Natural killer cell treated with Interleukin-12 subunit alpha and Interleukin-12 subunit beta and Interleukin-15 and Interleukin-18, amount 100 ng/mL, for 72 hours (primary cell): ENCODE data around the gene WNT9B. TPM values are rescaled to one million over a fixed set of nuclear protein-coding genes. Genes with fewer than 3 reads are reported as not detected.

ENCODE experiments used
- ATAC-seq, 2 donors: fragments of 150-1000 bp; cut with Tn5 transposase in 1 of 2; sonication (Bioruptor Pico), chemical (Tn5 transposase) in 1 of 2; 2 replicates each; pipeline ENCODE4 v1.10.0; 2021
- DNase-seq: peaks from one replicate; pipeline ENCODE4 v3.0.0; 2022; ENCODE audit warnings: low spot score
- H3K27ac Mint-ChIP-seq, 2 donors: 1 replicate in 1 of 2; 2 replicates in 1 of 2; pipeline ENCODE4 v1.8.0; 2022; ENCODE audit warnings: mixed read lengths in 2 of 2, mild to moderate bottlenecking in 1 of 2, moderate library complexity in 1 of 2
- H3K27me3 Mint-ChIP-seq, 2 donors: 1 replicate in 1 of 2; 2 replicates in 1 of 2; pipeline ENCODE4 v1.8.0; 2022; ENCODE audit warnings: mixed read lengths in 2 of 2
- H3K36me3 Mint-ChIP-seq: one replicate; pipeline ENCODE4 v1.8.0; 2022; ENCODE audit warnings: mixed read lengths
- H3K4me1 Mint-ChIP-seq, 2 donors: 1 replicate in 1 of 2; 2 replicates in 1 of 2; pipeline ENCODE4 v1.8.0; 2022; ENCODE audit warnings: low read depth in 2 of 2, mixed read lengths in 2 of 2, mild to moderate bottlenecking in 1 of 2
- H3K4me3 Mint-ChIP-seq: one replicate; pipeline ENCODE4 v1.8.0; 2022; ENCODE audit warnings: mixed read lengths
- H3K9me3 Mint-ChIP-seq: 2 replicates; pipeline ENCODE4 v1.8.0; 2022; ENCODE audit warnings: mixed read lengths
- total RNA-seq, 2 donors: library from RNA; stranded (reverse); gene quantifications; one replicate each; pipeline ENCODE4 v1.2.3, GENCODE V29; 2022

WNT9B gene
- total RNA-seq, 2 donors from 2014 or later, result not detected

DNA sequence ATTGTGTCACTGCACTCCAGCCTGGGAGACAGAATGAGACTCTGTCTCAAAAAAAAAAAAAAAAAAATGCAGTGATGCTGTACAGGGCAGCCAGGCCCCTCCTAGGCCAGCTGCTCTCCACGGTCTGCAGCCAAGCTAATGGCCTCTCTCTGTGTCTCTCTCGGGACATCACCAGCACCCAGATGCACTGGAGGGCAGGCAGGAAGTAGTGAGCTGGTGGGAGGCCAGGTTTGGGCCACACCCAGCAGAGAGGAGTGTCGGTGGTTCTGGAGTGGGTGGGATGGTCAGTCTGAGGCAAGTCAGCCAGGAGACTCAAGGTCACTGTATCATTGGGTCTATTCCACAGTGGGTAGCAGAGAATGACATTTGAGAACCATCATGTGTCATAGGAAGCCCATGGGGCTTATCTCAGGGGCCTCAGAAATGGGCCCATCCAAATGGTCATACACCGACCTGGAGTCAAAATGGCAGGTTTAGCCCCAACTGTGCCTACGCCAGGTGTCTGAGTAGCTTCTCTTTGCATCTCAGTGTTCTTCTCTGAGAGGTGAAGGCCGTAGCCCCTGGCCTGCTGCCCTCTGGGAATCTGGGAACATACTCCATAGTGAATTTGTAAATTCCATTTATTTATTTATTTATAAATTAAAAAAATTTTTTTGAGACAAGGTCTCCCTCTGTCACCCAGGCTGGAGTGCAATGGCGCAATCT is 22.7 kb downstream of the WNT9B start:
- Mint-ChIP-seq H3K9me3 (no peaks in the 10 kb centered on the region), H3K4me3 (no peak overlapping the region), H3K27me3 (no peaks in the 10 kb centered on the region), H3K4me1 (peaks cover 0 to 3% of the 10 kb centered on the region in 2 donors), H3K36me3 (no peaks in the 10 kb centered on the region), H3K27ac (no peak overlapping the region)
- no peak for DNase-seq
- ATAC-seq, result no peak

DNA sequence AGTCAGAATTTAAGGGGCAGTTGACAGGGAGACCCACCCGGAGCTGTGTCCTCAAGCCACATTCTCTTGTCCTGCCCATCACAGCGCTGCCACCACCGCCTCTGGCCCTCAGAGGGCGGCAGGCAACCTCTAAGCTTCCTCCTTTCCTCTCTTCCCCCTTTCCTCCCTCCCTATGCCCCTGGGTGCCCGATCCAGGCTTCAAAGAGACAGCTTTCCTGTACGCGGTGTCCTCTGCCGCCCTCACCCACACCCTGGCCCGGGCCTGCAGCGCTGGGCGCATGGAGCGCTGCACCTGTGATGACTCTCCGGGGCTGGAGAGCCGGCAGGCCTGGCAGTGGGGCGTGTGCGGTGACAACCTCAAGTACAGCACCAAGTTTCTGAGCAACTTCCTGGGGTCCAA is 23.5 kb downstream of the WNT9B start:
- H3K27me3 Mint-ChIP-seq, result no peaks in the 10 kb centered on the region
- no peaks in the 10 kb centered on the region for H3K36me3 Mint-ChIP-seq
- H3K27ac Mint-ChIP-seq, result no peak overlapping the region
- peaks cover 0 to 3% of the 10 kb centered on the region in 2 donors for H3K4me1 Mint-ChIP-seq
- H3K4me3 Mint-ChIP-seq, result no peak overlapping the region
- DNase-seq (no peak), ATAC-seq (no peak)
- H3K9me3 Mint-ChIP-seq, result no peaks in the 10 kb centered on the region

DNA sequence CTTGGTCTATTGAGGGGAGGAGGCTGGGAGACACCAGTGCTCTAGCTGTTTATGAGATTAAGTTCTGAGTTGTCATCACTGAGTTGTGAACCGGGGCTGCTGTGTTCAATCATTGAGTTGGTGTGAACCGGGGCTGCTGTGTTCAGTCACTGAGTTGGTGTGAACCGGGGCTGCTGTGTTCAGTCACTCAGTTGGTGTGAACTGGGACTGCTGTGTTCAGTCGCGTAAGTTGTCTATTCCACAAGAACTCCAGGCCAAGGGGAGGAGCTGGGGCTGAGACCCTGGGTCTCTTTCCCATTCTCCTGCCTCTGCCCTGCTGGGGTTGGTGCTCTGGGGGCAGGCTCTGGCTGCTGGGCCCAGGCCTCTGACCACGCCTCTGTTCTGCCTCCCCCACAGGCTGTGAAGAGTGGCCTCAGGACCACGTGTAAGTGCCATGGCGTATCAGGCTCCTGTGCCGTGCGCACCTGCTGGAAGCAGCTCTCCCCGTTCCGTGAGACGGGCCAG is 24.5 kb downstream of the WNT9B start:
- no peaks in the 10 kb centered on the region for H3K27me3 Mint-ChIP-seq
- H3K27ac Mint-ChIP-seq, result no peak overlapping the region
- peaks cover 0 to 3% of the 10 kb centered on the region in 2 donors for H3K4me1 Mint-ChIP-seq
- ATAC-seq (peak in 1 of 2 donors; percentile 6), DNase-seq (no peak)
- H3K4me3 Mint-ChIP-seq, result no peak overlapping the region
- no peaks in the 10 kb centered on the region for H3K36me3 Mint-ChIP-seq
- no peaks in the 10 kb centered on the region for H3K9me3 Mint-ChIP-seq

DNA sequence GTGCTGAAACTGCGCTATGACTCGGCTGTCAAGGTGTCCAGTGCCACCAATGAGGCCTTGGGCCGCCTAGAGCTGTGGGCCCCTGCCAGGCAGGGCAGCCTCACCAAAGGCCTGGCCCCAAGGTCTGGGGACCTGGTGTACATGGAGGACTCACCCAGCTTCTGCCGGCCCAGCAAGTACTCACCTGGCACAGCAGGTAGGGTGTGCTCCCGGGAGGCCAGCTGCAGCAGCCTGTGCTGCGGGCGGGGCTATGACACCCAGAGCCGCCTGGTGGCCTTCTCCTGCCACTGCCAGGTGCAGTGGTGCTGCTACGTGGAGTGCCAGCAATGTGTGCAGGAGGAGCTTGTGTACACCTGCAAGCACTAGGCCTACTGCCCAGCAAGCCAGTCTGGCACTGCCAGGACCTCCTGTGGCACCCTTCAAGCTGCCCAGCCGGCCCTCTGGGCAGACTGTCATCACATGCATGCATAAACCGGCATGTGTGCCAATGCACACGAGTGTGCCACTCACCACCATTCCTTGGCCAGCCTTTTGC is 25.0 kb downstream of the WNT9B start:
- H3K9me3 Mint-ChIP-seq, result no peaks in the 10 kb centered on the region
- H3K27ac Mint-ChIP-seq, result no peak overlapping the region
- H3K4me1 Mint-ChIP-seq, result peaks cover 0 to 3% of the 10 kb centered on the region in 2 donors
- no peaks in the 10 kb centered on the region for H3K36me3 Mint-ChIP-seq
- no peak overlapping the region for H3K4me3 Mint-ChIP-seq
- ATAC-seq (peak in 1 of 2 donors; percentile 8), DNase-seq (no peak)
- no peaks in the 10 kb centered on the region for H3K27me3 Mint-ChIP-seq

DNA sequence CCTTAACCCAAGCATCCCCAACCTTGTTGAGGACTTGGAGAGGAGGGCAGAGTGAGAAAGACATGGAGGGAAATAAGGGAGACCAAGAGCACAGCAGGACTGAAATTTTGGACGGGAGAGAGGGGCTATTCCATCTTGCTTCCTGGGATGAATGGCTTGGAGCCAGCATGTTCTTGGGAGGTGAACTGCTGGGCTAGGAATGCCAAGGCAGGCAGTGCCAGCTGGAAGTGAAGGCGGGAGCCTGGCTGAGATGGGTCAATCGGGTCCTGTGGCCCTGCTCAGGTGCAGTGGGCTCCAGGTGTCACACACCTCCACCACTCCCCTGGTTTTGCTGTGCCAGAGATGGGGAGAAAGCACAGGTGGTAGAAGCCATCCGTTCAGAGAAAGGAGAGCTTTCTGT is 25.5 kb downstream of the WNT9B start:
- Mint-ChIP-seq H3K36me3 (no peaks in the 10 kb centered on the region), H3K9me3 (no peaks in the 10 kb centered on the region), H3K4me1 (peaks cover 0 to 3% of the 10 kb centered on the region in 2 donors), H3K27ac (no peak overlapping the region), H3K4me3 (no peak overlapping the region), H3K27me3 (no peaks in the 10 kb centered on the region)
- ATAC-seq, result no peak
- DNase-seq, result no peak

DNA sequence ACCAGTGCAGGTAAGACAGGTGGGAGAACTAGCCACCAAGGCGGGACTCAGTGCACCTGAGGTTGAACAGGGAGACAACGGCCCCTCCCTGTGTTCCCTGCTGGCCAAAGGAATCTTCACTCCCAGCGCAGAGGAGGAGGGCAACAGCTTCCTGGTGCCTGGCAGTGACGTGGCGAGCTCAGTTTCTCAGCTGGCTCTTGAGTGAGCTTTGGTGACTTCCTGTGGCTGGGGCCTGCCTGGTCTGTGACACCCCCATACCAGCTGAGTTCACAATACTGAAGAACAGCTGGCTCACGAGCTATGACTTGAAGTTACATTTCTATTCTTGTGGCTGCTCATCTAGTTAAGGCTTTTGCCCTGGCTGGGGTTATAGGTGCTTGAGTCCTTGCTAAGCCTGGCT is 26.1 kb downstream of the WNT9B start:
- Mint-ChIP-seq H3K36me3 (no peaks in the 10 kb centered on the region), H3K9me3 (no peaks in the 10 kb centered on the region), H3K27me3 (no peaks in the 10 kb centered on the region), H3K4me1 (peaks cover 0 to 3% of the 10 kb centered on the region in 2 donors), H3K4me3 (no peak overlapping the region), H3K27ac (no peak overlapping the region)
- ATAC-seq, result no peak
- DNase-seq, result no peak

DNA sequence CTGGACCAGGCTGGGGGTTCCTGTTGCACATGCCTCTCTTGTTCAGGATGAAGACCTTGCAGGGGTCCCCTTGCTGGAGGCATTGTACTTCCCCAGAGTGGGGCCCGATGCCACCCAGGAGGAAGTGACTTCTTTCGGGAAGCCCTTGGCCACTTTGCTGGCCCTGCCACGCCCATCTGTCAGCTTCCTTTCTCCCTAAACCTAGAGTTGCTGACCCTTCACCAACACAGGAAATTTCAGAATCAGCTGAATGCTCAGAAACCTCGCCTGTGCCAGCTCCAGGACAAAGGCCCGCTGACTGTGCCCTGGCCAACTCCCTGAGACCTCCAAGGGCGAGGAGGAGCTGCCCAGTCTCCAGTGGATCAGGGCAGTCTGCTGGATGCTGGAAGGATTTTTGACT is 26.7 kb downstream of the WNT9B start:
- ATAC-seq, result no peak

DNA sequence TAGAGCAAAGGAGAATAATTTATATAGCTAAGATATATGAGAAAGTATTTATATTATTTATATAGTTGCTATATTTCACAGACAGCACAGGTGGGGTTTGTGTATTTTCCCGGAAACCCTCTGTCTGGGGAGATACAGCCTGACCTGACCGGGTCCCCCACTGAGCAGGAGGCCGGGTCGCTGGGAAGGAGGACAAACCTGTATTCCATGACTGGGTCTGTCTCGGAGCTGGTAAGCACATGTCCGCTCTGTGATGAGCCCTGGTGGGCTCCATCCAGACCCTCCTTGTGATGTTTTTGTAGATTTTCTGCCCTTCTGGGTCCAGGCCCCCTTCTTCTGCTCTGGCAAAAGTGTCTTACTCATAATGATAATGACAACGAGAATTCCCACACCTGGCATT is 27.7 kb downstream of the WNT9B start:
- H3K27ac Mint-ChIP-seq, result no peak overlapping the region
- no peaks in the 10 kb centered on the region for H3K9me3 Mint-ChIP-seq
- no peak overlapping the region for H3K4me3 Mint-ChIP-seq
- ATAC-seq (no peak), DNase-seq (no peak)
- H3K36me3 Mint-ChIP-seq, result no peaks in the 10 kb centered on the region
- H3K27me3 Mint-ChIP-seq, result no peaks in the 10 kb centered on the region
- peaks cover 0 to 3% of the 10 kb centered on the region in 2 donors for H3K4me1 Mint-ChIP-seq

More for the DNA sequence above, 26.7 kb downstream of the WNT9B start:
- Mint-ChIP-seq H3K27me3 (no peaks in the 10 kb centered on the region), H3K27ac (no peak overlapping the region), H3K9me3 (no peaks in the 10 kb centered on the region), H3K4me1 (peaks cover 0 to 3% of the 10 kb centered on the region in 2 donors), H3K36me3 (no peaks in the 10 kb centered on the region), H3K4me3 (no peak overlapping the region)
- DNase-seq, result no peak

DNA sequence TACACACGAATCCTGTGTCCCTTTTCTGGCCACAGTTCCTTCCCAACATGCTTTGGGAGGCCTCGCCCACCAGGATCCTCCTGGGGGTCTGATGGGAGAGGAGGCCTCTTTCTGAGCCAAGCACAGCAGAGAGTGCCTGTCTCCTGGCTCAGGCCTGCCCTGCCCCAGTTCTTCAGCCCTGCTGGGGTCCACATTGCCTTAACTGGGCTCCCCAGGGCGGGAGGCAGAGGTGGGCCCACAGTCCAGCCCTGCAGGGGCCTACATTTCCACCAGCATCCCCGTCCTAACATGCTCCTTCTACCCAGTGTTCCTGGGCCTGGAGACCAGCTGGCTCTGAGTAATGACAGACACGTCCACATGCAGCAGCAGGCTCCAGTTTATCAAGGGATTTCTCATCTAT is 29.6 kb downstream of the WNT9B start:
- Mint-ChIP-seq H3K27me3 (peaks cover 4 to 7% of the 10 kb centered on the region in 2 donors), H3K4me1 (peaks cover 0 to 3% of the 10 kb centered on the region in 2 donors), H3K27ac (no peak overlapping the region), H3K4me3 (no peak overlapping the region), H3K9me3 (no peaks in the 10 kb centered on the region), H3K36me3 (no peaks in the 10 kb centered on the region)
- DNase-seq, result no peak
- ATAC-seq, result no peak

DNA sequence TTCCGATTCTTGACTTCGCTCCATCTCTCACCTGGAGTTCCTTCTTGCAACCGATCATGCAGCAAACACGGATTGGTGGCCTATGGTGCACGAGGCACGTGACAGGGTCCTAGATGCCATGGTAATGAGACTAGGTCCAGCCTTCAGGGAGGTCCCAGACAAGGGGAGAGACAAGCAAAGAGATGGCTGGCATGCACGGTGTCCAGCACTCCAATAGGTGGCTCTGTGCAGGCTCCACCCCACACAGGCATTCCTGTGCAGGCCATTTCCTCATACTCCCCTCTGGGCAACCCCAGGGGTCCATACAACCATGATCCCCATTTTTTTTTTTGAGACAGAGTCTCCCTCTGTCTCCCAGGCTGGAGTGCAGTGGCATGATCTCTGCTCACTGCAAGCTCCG is 31.3 kb downstream of the WNT9B start:
- ATAC-seq (no peak), DNase-seq (no peak)
- Mint-ChIP-seq H3K9me3 (no peaks in the 10 kb centered on the region), H3K27ac (no peak overlapping the region), H3K27me3 (peaks cover 7% of the 10 kb centered on the region in 2 donors), H3K36me3 (no peaks in the 10 kb centered on the region), H3K4me1 (peaks cover 0 to 2% of the 10 kb centered on the region in 2 donors), H3K4me3 (no peak overlapping the region)

DNA sequence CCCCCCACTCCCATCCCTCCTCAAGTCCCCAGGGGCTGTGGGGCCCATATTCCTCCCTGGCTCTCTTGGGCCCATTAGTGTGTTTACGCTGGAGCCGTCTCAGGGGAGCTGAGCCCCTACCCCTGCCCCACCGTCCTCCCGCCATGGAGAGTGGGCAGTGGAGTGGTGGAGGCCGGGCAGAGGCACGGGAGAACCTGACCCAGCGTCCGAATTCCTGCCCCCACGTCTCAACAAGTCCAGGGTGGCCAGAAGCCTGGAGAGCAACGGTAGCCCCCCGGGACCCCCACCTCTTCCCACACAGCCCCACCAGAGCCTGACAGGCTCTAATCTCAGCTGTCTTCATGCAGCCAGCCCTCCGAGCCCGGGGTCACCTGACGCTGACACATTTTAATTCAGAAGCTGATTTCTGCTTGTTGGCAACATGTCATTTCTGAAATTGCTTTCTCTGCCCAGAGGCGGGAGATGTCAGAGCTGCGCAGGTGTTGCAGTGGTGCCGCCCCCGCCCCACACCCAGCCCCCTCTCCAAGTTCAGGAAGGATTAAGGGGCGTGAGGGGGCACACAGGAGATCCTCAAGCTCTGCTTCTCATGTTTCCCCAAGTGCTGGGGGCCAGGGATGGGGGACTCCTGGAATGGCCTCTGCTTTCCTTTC is 32.6 kb downstream of the WNT9B start:
- no peak for DNase-seq
- ATAC-seq, result no peak
- no peak overlapping the region for H3K27ac Mint-ChIP-seq
- no peaks in the 10 kb centered on the region for H3K36me3 Mint-ChIP-seq
- H3K4me3 Mint-ChIP-seq, result no peak overlapping the region
- H3K27me3 Mint-ChIP-seq, result peaks cover 7% of the 10 kb centered on the region in 2 donors
- H3K4me1 Mint-ChIP-seq, result no peaks in the 10 kb centered on the region
- H3K9me3 Mint-ChIP-seq, result no peaks in the 10 kb centered on the region

DNA sequence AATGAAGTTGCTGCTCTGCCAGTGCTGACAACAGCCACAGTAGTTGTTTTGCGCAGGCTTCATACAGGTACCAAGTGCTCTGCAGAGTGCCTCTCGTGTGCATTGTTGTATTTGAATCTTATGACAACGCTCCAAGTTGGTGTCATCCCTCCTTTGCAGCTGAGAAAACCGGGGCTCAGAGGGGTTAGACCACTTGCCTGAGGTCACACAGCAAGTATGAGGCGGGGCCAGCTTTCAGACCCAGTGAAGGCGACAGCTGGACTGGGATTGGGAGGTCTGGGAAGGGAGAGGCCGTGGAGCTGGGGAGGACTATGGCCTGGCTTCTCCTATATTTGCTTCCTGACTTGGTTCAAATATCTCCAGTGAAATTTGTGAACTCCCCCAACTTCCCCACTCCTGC is 33.2 kb downstream of the WNT9B start:
- no peaks in the 10 kb centered on the region for H3K4me1 Mint-ChIP-seq
- no peaks in the 10 kb centered on the region for H3K36me3 Mint-ChIP-seq
- H3K9me3 Mint-ChIP-seq, result no peaks in the 10 kb centered on the region
- ATAC-seq (no peak), DNase-seq (no peak)
- no peak overlapping the region for H3K4me3 Mint-ChIP-seq
- H3K27ac Mint-ChIP-seq, result no peak overlapping the region
- peaks cover 7% of the 10 kb centered on the region in 2 donors for H3K27me3 Mint-ChIP-seq

DNA sequence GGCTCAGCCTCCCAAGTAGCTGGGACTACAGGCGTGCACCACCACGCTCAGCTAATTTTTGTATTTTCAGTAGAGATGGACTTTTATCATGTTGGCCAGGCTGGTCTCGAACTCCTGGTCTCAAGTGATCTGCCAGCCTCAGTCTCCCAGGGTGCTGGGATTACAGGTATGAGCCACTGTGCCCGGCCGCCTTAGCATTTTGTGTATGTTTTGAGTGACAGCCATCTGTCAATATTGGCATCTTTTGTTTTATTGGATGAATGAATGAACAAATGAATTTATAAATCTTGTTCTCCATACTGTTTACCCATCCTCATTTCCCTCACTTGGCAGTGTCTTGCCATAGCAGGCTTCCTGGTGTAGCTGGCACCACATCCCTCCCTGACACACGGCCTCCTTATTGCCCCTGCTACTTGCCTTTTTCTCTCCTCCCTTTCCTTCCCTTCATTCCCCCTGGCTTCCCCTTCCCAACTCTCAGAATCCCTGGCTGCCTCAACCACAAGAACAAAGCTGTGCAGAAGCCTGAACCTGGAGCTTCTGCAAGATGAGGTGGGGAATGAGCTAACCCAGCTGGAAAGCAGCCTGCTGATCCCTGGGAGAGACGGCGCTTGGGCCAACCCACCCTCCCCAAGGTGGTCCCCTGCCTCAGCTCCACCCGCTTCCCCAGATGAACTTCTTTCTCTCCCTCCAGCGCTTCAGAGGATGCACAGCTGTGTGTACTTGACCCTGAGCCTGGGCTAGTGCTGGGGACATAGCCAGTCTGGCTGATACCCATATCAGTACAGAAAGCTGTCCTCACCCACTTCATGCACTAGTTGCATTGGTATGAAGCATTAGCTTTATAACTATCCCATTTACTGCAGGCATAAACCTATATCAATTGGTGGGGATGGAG is 34.3 kb downstream of the WNT9B start:
- no peak overlapping the region for H3K4me3 Mint-ChIP-seq
- H3K4me1 Mint-ChIP-seq, result no peaks in the 10 kb centered on the region
- H3K9me3 Mint-ChIP-seq, result no peaks in the 10 kb centered on the region
- peaks cover 7 to 9% of the 10 kb centered on the region in 2 donors for H3K27me3 Mint-ChIP-seq
- no peak overlapping the region for H3K27ac Mint-ChIP-seq
- no peak for ATAC-seq
- DNase-seq, result no peak
- no peaks in the 10 kb centered on the region for H3K36me3 Mint-ChIP-seq
